ENCODE measurements around the gene FN1.

- TF ChIP-seq CTCF (conservative IDR thresholded peaks at IDR 0.05) (no peak), EZH2 (IDR thresholded peaks at IDR 0.05; ENCODE audit: low read depth) (no peak)
Measured at GRCh38 chr2:215479121-215479520, 43.3 kb upstream of the FN1 start.

Measured in PC-9 (cell line).